HG02973 (cell line): ENCODE data around the gene ENC1.
A peak's percentile ranks its signal among the peaks of the same experiment; 100 is the strongest.

ENCODE experiments used
- ATAC-seq: cut with Tn5 transposase; IDR thresholded peaks from one replicate; pipeline ENCODE4 v1.9.1; 2021; ENCODE audit warnings: moderate library complexity; ENCODE audit not compliant: unreplicated experiment

Gene ENC1

DNA sequence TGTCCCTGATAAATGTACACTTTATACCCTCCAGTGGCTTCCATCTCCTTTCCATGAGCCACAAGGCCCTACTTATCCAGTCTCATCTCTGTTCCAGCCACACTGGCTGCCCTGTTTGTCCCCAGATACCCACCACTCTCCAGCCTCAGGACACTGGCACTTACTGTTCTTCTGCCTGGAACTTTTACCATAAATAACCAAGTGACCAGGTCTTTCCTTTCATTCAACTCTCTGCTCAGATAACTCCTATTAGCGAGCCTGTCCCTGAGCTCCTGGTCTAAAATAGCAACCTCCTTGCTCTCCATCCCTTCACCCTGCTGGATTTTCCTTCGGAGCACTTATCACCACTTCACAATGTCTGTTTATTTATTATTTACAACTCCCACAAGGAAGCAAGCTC is 16.6 kb upstream of the ENC1 start:
- ATAC-seq, result no peak

DNA sequence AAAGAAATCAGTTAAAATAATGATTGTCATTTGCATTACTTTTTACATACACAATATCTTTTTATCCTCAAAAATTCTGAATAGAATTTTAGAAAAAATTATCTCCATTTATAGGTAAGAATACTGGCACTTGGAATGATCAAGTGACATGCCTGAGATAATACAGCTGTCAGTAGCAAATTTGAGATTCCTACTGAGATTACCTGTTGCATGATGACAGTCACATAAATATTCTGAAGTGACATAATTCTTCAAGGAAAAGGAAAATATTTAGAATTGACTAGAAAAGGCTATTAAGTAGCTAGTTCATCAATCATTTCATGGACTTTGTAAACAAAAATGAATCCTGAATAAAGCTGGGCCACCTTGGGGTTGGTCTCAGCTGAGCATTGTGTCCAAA is 15.2 kb upstream of the ENC1 start:
- ATAC-seq, result no peak

DNA sequence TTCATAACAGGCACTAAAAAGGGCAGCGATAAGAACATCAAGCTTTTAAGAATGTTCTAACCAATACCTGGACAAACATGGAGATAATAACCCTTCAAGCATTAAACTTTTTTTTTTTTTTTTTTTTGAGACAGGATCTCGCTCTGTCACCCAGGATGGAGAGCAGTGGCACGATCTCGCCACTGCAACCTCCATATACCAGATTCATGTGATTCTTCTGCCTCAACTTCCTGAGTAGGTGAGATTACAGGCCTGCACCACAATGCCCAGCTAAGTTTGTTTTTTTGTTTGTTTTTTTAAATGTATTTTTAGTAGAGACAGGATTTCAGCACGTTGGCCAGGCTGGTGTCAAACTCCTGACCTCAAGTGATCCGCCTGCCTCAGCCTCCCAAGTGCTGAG is 14.7 kb upstream of the ENC1 start:
- ATAC-seq, result no peak

DNA sequence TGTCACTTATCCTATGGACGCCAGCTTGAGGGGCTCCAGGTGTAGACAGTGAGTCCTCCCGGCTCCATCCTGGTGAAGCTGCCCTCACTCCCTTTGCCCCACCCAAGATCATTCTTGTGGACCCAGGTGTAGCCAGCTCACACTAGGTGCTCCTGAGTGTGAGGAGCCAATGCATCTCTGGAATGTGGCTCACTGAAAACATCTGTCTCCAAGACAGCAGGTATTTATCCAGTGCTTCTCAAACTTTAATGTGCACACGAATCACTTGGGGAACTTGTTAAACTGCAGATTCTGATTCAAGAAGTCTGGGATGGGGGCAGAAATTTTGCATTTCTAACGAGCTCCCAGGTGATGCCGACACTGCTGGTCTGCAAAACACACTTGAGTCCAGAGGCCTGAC is 13.5 kb upstream of the ENC1 start:
- ATAC-seq, result no peak

DNA sequence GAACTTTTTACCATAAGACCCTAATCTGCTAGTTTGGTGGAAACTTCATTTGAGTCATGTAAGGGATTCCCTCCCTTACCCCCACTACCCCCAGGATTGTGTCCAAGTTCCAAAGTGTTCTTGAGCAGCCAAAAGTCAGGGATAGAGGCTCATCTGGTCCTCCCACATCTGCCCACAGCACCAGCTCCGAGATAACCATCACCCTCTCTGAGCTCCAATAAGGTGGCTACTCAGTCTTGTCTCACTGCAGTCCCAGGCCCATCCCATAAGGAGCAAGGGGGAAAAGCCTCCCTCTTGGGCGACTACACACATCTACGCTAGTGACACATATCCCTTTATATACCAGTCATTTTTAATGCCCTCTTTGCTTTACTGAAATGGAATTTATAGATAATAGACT is 12.0 kb upstream of the ENC1 start:
- no peak for ATAC-seq

DNA sequence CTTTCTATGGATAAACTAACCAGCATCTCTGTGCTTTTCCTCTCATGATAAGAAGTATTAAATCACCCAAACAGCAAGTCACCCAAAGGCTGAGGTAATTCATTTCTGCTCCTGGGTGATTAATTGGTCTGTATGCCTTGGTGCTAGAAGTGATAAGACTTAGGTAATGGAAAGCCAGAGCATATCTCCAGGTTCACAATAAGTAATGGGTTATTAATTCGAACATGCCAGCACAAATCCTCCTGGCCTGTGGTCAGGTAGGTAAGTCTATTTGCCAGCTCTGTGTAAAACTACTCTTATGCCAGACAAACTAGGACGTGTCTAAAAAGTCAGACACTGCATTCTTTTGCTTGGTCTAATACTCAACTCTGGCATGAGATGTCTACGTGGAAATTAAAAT is 11.2 kb upstream of the ENC1 start:
- no peak for ATAC-seq

DNA sequence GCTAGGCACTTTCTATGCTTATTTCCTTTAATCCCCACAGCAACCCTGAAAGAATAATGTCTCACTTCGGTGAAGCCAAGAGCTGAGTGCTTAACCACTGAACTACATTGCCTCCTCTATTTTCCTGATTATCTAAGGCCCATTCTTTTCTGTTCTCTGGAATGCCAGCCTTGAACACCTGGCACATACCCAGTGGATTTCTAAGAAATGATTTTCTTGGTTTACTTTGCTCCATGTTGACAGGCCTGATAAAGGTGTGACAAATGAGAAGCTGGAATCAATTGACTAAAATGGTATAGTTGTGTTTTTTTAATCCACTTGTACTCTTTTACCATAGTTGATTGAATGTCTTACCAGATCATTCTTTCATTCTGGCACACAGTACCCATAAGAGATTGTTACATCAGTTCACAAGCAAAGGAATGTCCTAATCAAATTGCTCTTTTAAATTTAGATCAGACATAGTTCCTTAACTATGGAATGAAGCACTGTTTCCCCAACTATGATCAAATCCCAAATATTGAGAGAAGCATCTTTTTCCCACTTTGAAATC is 9.0 kb upstream of the ENC1 start:
- ATAC-seq, result no peak

DNA sequence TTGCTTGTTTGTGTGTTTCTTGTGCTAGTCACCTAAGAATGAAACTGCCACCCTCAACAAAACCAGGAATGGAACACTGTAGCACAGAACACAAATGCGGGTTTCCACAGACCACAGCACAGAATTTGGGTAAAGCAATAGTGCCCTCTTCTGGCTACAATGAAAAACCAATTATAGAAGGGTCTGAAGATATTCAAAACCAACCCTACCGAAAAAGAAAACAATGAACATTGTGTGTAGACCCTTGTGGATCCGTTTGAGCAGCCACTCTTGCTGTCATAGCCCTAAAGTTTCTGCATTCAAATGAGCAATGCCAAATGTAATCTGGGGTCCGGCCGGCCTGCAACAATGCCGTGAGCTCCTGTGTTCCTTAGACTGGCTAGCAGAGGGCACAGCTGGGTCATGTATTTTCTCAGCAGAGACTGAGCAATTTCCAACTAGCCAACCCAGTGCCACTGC is 8.3 kb upstream of the ENC1 start:
- peak; percentile 57 for ATAC-seq

DNA sequence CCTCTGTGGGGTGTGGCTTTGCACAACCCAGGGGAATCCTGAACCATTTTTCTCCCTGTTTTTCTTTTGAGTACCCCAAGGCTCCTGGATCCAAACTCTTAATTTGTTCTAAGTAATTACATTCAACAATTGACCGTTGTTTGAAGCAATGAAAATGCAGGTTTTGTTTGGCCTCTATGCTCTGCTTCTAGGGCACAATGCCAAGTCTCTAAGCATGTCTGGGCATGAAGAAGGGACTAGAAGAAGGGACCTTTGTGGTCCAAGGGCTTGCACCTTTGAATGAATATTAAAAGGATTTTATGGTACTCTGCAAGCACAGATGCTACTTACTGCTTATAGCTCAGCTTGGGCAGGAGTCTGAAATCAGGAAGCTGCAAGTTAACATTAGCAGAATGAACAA is 6.6 kb upstream of the ENC1 start:
- no peak for ATAC-seq

DNA sequence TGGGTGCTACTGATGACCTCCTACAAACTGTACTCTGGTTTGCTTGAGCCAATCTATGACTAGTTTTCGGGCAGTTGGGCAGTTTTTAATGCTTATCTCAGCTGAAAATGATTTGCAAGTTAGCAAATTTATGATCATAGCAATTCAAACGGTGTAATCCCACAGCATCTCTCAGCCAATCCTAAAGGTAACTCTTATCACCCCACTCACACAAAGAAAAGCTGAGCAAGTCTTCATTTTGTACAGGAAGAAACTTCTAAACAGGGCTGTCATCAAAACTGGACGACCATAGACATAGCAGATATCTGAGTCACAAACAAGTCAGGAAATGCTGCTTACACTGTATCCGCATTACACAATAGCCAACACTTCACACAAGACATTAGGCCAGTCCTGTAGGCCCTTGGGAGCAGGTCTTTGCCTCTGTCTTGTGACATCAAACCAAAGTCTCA is 2.6 kb upstream of the ENC1 start:
- ATAC-seq, result no peak

DNA sequence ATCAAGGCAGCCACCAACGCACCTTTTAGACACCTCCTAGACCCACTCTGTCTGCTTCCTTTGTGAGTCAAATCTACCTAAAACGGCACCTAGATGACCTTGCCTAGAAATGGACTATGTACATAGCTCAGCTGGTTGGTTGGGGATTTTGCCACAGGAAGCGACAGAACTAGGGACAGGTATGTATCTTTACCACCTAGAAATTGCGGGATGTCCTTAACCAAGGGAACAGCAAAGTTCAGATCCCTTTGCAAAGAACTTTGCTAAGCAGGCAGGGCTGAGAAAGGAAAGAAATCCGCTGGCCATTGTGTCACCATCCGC is 2.0 kb upstream of the ENC1 start:
- ATAC-seq, result no peak

DNA sequence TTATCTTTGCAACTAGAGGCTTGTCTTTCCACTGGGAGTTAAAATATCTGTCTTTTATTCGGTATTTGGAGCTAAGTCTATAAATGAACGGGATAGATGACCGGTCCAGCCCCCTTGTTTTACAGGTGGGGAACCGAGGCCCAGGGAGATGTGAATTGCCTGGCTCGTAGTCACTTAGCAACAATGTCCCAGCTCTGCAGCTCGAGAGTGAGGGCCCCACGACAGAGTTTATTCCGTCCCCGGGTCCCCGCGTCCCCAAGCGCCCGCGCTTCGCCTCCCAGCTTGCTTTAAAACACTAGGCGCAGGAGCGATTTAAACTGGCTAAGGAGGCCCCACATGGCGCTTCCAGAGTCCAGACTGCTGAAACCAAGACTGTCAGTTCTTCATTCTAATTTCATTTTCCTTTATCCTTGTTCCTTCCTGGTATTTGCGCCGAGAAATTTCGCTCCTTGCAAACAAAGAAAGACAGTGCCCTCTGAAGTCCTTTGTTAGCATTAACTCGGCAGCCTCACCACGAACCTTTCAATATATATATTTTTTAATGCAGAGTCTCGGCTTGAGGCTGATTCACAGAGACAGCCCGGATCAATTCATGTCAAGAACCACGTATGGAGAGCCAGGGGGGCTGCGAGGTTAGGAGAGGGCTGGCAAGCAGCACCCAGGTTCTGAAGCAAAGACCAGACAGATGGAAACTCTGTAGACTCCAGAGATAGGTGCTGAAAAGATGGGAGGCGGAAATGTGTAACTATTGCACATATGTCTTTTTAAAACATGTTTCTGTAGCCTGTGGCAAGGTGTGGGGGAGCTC is 1.4 kb upstream of the ENC1 start:
- no peak for ATAC-seq

DNA sequence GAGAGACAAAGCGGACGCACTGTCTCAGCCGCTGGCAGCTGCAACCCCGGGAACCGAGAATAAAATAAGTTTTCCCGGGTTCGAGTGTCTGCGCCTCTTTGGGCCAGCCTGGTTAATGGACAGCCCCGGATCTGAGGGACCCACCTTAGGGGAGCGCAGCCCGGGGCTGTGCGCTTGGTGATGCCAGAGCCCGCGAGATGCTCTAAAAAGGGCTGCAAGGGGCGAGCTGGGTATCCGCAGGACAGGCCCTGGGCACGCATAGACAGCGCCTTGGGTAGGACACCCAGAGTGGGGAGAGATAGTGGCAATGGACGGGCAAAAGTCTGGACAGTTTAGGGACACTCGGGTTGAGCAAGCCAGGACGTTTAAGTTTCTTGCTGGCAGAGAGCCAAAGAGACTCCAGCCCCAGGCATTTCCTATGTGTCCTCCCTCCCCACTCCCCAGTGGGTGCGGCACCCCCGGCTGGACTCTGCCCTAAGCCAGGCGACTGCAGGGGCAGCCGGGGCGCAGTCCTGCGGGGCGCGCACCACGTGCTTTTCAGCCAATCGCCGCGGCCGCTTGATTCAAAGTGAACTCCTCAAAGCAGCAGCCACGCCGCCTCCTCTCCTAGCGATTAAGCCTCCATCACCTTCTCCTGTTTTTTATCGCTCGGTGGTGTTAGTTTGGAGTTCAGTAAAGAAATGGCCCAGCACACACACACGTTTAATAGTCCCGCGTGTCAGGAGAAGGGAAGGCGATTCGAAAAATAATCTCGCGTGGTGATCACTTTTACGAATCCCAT is 616 bp upstream of the ENC1 start:
- ATAC-seq, result peak; percentile 8

DNA sequence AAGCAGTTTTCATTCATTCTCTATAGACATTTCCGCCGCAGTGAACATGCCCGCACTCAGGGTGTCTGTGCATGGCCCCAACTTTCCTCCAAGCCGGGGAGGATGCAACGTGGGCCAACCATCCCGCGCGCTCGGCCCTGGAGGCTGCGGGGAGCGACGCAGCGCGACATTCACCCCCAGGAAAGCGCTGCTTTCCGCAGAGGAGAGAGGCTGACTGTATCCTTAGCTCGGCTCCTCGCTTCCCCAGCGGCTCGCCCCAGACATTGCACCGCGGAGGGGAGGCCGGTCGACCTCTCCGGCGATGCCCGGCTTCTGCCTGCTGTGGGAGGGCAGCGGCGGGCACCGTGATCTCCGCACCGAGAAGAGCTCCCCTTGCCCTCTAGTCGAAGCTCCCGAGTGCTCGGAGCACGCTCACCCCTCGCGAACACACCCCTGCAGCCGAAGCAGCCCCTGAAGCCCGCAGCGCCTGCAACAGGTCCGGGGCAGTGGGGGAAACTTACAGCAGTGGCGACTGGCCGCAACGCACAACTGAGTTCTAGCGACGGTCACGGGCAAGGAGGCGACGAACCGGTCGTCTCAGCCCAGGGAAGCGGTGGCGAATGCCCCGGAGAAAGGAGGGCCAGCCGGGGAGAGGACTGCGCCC is 600 bp downstream of the ENC1 start:
- peak; percentile 4 for ATAC-seq

DNA sequence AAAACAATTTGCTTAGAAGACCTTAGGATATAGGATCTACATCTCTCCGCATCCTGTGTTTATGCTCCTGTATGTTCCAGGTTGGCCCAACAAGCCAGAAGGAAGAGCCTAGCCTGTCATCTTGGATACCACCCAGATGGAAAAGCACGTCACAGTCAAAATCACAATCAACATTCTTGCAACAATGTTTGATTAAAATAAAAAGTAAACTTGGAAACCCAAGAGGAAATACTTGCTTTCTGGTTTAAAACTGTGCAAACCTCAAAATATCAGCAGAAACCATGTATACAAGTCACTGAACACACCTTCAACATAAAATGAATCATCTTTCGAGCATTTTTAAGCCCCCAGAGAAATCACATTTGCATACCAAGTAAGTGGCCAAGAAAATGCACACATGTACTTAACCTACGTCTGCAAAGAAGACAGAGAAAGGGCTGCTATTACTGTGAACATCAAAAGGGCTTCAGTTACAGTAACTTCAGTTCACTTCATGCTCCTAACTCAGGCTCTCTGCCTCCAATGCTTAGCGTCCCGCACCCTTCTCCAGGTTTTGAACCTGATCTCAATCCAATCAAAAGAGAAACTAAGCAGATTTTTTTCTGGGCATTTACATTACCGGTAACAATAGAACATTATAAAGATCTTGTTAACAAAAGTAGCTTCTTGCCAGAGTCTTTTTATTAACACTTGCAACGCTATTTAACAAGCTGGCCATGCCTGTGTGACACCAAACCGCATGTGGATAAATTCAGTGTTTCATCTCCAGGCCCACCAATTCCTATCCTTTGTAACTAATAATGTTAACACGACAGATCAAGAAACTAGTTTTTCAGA is 1.3 kb downstream of the ENC1 start:
- ATAC-seq, result peak; percentile 36

DNA sequence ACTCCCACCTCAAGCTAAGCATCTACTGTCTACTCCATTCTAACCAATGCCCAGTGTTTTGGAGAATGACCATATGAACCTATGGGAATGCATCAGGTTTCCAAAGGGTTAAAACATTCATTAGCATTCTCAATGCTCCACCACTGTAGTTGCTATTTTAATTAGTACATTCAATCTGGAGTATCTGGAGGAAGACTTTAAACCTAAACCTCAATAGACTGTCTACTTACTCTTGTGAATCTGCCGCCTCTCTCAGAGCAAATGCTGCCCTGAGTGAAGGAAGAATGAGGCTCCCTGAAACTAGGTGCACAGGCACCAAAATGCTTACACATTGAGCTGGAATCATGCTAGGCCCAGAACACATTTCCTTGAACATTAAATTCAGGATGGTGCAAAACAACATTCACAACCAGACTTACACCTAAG is 2.0 kb downstream of the ENC1 start:
- ATAC-seq, result no peak

DNA sequence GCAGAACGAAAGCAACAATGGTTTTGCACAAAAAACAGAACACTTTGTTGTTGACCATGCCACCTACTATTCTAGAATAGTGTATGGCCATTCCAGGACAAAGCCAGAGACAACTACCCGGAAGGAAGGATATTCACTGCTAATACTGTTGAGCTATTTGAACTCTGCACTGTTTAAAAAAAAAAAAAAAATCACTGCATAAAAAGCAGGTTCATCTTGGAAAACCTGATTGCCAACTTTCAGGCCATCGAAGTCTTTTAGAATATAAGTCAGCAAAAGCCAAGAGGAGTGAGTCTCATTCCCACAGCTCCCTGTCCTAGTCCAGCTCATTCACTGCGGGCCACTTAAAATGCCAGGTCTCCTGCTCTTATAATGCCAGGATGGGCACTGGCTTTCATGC is 4.0 kb downstream of the ENC1 start:
- ATAC-seq, result no peak

DNA sequence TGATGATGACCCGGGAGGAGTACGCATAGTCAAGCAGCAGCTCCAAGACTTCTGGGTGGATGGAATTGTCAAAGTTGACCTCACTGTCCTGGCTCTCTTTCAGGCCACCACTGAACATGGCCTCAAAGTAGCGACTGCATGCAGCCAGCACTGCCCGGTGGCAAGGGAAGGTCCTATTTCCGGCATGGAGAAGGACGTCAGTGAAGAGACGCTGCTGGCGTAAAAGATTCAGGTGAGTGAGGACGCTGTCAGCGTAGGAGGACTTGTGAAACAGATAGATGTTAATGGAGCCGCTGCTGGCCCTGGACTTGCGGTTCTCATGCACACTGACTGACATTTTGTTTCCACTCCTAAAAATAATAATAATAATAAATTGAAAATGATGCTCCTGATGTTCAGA is 4.4 kb downstream of the ENC1 start:
- no peak for ATAC-seq

DNA sequence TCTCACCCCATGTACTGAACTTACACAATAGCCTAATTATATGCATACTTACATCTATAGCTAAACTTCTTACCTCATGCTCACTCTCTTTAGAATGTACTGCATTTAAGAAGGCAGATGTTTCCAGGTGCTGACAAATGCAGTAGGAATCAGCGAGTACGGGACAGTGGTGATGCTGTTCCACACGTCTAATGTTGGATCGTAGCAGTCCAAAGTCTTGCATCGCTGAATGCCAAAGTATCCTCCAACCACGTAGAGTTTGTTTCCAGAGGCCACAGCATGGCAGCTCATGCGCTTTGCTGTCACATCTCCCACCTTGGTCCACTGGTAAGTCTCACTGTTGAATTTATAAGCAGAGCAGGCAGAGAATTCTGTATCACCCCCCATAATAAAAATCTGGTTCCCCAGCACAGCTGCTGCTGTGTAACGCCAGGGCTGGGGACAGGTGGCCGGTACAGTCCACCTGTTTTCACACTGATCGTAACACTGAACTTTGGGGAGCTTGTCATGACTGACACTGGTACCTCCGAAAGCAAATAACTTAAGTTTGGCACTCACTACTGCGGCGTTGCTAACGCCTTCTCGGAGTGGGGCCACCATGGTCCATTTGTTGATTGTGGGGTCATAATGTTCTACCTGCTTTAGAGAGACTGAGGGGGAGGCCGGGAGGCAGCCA is 5.8 kb downstream of the ENC1 start:
- no peak for ATAC-seq

DNA sequence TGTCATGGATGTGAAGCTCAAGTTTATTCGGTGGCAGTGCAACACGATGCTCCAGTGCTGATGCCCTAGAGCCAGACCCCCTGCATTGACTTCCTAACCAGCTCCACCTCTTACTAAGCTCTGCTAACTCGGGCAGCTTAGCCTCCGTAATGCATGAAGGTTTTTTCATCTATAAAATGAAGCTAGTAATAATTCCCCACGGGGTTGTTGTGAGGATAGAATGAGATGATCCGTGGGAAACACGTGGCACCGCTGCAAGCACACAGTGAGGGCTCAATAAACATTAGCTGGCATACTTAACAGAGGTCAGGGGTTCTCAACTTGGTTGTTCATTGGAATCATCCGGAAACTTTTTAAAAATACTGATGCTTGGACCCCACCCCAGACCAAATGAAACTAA is 6.8 kb downstream of the ENC1 start:
- ATAC-seq, result no peak
